GM23338 (cell line): ENCODE data around the gene MAZ. TPM values are rescaled to one million over a fixed set of nuclear protein-coding genes. Genes with fewer than 3 reads are reported as not detected.

Experiments used
- ATAC-seq: fragments of 200-7000 bp; cut with Tn5 transposase; 3 replicates; pipeline ENCODE4 v1.9.1; 2020
- DNase-seq: peaks from one replicate; pipeline ENCODE4 v3.0.0-alpha.2; 2015; ENCODE audit warnings: low spot score
- H2AFZ ChIP-seq: fragments of 200-600 bp; sonication (generic); 2 replicates; pipeline ENCODE4 v1.8.0; 2016; ENCODE audit warnings: antibody characterized with exemption, mild to moderate bottlenecking, moderate library complexity
- H3F3A ChIP-seq: fragments of 200-600 bp; sonication (generic); replicated peaks from 2 replicates; pipeline ENCODE4 v1.8.0; 2017; ENCODE audit warnings: antibody characterized with exemption, mixed run types, low read depth
- H3K27ac ChIP-seq: fragments of 200-600 bp; sonication (generic); 2 replicates; pipeline ENCODE4 v1.6.1; 2016; ENCODE audit warnings: low read depth
- H3K27me3 ChIP-seq: fragments of 200-600 bp; sonication (generic); 2 replicates; pipeline ENCODE4 v1.8.0; 2016; ENCODE audit warnings: mild to moderate bottlenecking, mixed run types, moderate library complexity; ENCODE audit not compliant: insufficient read depth
- H3K36me3 ChIP-seq: fragments of 200-600 bp; sonication (generic); 2 replicates; pipeline ENCODE4 v1.8.0; 2016; ENCODE audit warnings: mild to moderate bottlenecking; ENCODE audit not compliant: insufficient read depth
- H3K4me1 ChIP-seq: fragments of 200-600 bp; sonication (generic); 2 replicates; pipeline ENCODE4 v1.8.0; 2016; ENCODE audit warnings: mild to moderate bottlenecking, moderate library complexity; ENCODE audit not compliant: insufficient read depth
- H3K4me2 ChIP-seq: fragments of 200-600 bp; sonication (generic); 2 replicates; pipeline ENCODE4 v1.7.1; 2017; ENCODE audit warnings: mixed run types
- H3K4me3 ChIP-seq: fragments of 200-600 bp; sonication (generic); 2 replicates; pipeline ENCODE4 v1.6.1; 2016; ENCODE audit warnings: mixed run types
- H3K79me2 ChIP-seq: fragments of 200-600 bp; sonication (generic); replicated peaks from 2 replicates; pipeline ENCODE4 v1.8.0; 2017; ENCODE audit warnings: mild to moderate bottlenecking; ENCODE audit not compliant: insufficient read depth
- H3K9me2 ChIP-seq: fragments of 200-600 bp; sonication (generic); 2 replicates; pipeline ENCODE4 v1.8.0; 2017; ENCODE audit not compliant: insufficient read depth
- H4K20me1 ChIP-seq: fragments of 200-600 bp; sonication (generic); replicated peaks from 2 replicates; pipeline ENCODE4 v1.8.0; 2017; ENCODE audit warnings: mild to moderate bottlenecking; ENCODE audit not compliant: insufficient read depth
- H3K27ac Mint-ChIP-seq: 2 replicates; pipeline ENCODE4 v1.8.0; 2020; ENCODE audit warnings: inconsistent platforms, mild to moderate bottlenecking, moderate library complexity, mixed read lengths
- H3K27me3 Mint-ChIP-seq: 3 replicates; pipeline ENCODE4 v1.8.0; 2022; ENCODE audit warnings: low read depth, mild to moderate bottlenecking, moderate library complexity, mixed read lengths, inconsistent platforms; ENCODE audit not compliant: insufficient read depth, poor library complexity
- H3K36me3 Mint-ChIP-seq: 3 replicates; pipeline ENCODE4 v1.8.0; 2021; ENCODE audit warnings: low read depth, mild to moderate bottlenecking, inconsistent platforms, moderate library complexity, mixed read lengths
- H3K4me1 Mint-ChIP-seq: 3 replicates; pipeline ENCODE4 v1.8.0; 2020; ENCODE audit warnings: mild to moderate bottlenecking, inconsistent platforms, mixed read lengths
- H3K4me3 Mint-ChIP-seq: 3 replicates; pipeline ENCODE4 v1.8.0; 2021; ENCODE audit warnings: moderate library complexity, mild to moderate bottlenecking, inconsistent platforms, mixed read lengths
- H3K9me3 Mint-ChIP-seq: 3 replicates; pipeline ENCODE4 v1.8.0; 2020; ENCODE audit warnings: moderate library complexity, mild to moderate bottlenecking, inconsistent platforms, mixed read lengths
- CTCF ChIP-seq, 2 experiments: fragments of 200-600 bp in 1 of 2; sonication (generic) in 1 of 2; conservative IDR thresholded peaks; 2 replicates each; pipeline versions ENCODE4 v1.5.1 to v1.6.1; 2016 to 2017; ENCODE audit warnings: antibody characterized with exemption in 2 of 2, low read depth in 2 of 2, mild to moderate bottlenecking in 2 of 2, moderate library complexity in 1 of 2
- NANOG ChIP-seq: IDR thresholded peaks from 2 replicates; pipeline ENCODE4 v1.6.1; 2016; ENCODE audit warnings: antibody characterized with exemption, borderline replicate concordance
- REST ChIP-seq: IDR thresholded peaks from one replicate; pipeline ENCODE4 v1.6.1; 2018; ENCODE audit warnings: antibody characterized with exemption; ENCODE audit not compliant: unreplicated experiment
- ZNF331 ChIP-seq: fragments of 250-450 bp; sonication (Bioruptor Pico); IDR thresholded peaks from 2 replicates; pipeline ENCODE4 v1.5.0; 2020; ENCODE audit warnings: low read depth, mild to moderate bottlenecking, moderate library complexity
- polyA plus RNA-seq: library from polyadenylated mRNA; unstranded; fragments of >200 nt; fragmentation: Nextera tagmentation; extraction: Ambion mirVana; gene quantifications from 2 replicates; pipeline ENCODE4 v1.2.1, GENCODE V29; 2016
- total RNA-seq: library from RNA; depleted of rRNA; stranded (reverse); fragments of >200 nt; shearing (Covaris generic); gene quantifications from 2 replicates; pipeline ENCODE4 v1.2.3, GENCODE V29; 2014

The MAZ gene
- total and polyA plus RNA-seq, 2 experiments from 2014 or later = 155 to 270 TPM

- no peak for TF ChIP-seq REST
Observed at GRCh38 chr16:29840240-29840639, 33.9 kb downstream of the MAZ start (continued).

- ATAC-seq = no peak
- Histone ChIP-seq H3K36me3 (no peaks in the 10 kb centered on the region), H3F3A (no peaks in the 10 kb centered on the region), H3K9me2 (no peaks in the 10 kb centered on the region), H3K4me1 (no peaks in the 10 kb centered on the region), H4K20me1 (no peaks in the 10 kb centered on the region), H2AFZ (no peak overlapping the region), H3K27me3 (no peaks in the 10 kb centered on the region), H3K4me2 (no peak overlapping the region), H3K27ac (no peak overlapping the region), H3K79me2 (no peaks in the 10 kb centered on the region), H3K4me3 (no peak overlapping the region)
- Mint-ChIP-seq H3K27me3 (peaks cover 6% of the 10 kb centered on the region), H3K36me3 (no peaks in the 10 kb centered on the region), H3K9me3 (no peaks in the 10 kb centered on the region), H3K4me1 (no peaks in the 10 kb centered on the region), H3K27ac (no peak overlapping the region), H3K4me3 (no peak overlapping the region)
- no peak for DNase-seq
- no peak for TF ChIP-seq NANOG
Observed at GRCh38 chr16:29841631-29842030, 35.3 kb downstream of the MAZ start.

GRCh38 chr16:29842732-29843346, 36.5 kb downstream of the MAZ start:
- H3K36me3 ChIP-seq = no peaks in the 10 kb centered on the region
- no peaks in the 10 kb centered on the region for H3F3A ChIP-seq
- peak; percentile 34; the same call in 2 of the 3 replicates for ATAC-seq

More at GRCh38 chr16:29842732-29843346, 36.5 kb downstream of the MAZ start:
- Mint-ChIP-seq H3K9me3 (no peaks in the 10 kb centered on the region), H3K27ac (no peak overlapping the region), H3K4me3 (no peak overlapping the region), H3K4me1 (no peaks in the 10 kb centered on the region), H3K27me3 (peaks cover 9% of the 10 kb centered on the region), H3K36me3 (no peaks in the 10 kb centered on the region)
- Histone ChIP-seq H3K4me1 (no peaks in the 10 kb centered on the region), H4K20me1 (no peaks in the 10 kb centered on the region), H3K4me2 (no peak overlapping the region), H3K79me2 (no peaks in the 10 kb centered on the region), H3K27me3 (no peaks in the 10 kb centered on the region), H3K4me3 (no peak overlapping the region), H2AFZ (no peak overlapping the region), H3K27ac (no peak overlapping the region), H3K9me2 (no peaks in the 10 kb centered on the region)
- no peak for DNase-seq
- peak; percentile 19; a peak in 2 of 4 replicates for TF ChIP-seq CTCF (conservative IDR thresholded peaks at IDR 0.05; ENCODE audit: low read depth in 2 of 2)
- TF ChIP-seq ZNF331 (CRISPR knock-in tag) = no peak
